Measurements from ENCODE around the gene PNP. TPM values are rescaled to one million over a fixed set of nuclear protein-coding genes. Genes with fewer than 3 reads are reported as not detected.

Gene PNP
- total and polyA plus RNA-seq, 8 donors = 11.3 to 125 (median 46.4) TPM

DNA sequence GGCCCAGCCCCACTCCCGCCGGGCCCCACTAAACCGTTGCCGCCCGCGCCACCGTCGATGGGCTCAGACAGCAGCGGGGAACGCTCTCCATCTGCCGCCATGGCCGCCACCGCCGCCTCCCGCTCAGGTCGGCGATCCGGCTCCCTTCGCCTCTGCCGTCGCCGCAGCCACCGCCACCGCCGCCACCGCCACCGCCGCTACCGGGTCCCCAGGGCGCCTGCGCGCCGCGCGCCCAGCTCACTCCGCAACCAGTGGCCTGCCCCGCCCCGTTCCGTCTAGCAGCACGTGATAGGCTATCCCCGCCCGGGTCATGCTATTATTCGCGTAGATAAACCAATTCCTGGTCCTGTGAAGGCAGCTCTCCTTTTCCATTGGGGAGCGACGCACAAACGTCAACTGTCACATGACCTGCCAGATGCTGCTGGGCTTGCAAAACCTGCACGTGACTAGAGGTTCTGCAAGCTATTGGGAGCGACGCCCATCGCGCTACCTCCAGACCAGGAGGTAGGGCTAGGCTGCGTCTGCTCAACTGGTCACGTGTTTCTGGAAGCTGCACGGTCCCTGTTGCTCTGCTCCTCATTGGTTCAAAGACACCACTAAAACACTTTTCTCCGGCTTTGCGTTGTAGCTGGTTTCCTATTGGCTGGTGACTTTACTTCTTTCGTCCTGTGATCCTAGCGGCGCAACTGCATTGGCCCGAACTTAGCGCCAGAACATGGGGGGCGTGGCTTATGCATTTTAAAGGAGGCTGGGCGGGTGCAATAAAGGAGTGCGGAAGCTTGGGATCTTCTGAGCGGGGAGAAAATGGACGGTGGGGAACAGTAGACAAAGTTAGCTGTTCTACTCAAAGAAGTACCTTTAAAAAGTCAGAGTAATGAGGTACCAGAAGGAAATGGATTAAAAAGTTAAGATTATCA is 7.7 kb upstream of the PNP start, which contains the start of gene PIP4P1:
Gene PIP4P1, minus strand, starts transcription at position 210 of the 917 bp plus-strand sequence. Its CDS starts 109 bp downstream, at position 101.
- Histone ChIP-seq H3K27ac (peak within 1 kb of the TSS; percentile 96 to 99 (median 98)), H3K36me3 (peaks cover 29 to 39% (median 35%) of the 10 kb centered on the region in 4 donors), H3K4me1 (peaks cover 13 to 51% (median 42%) of the 10 kb centered on the region in 4 donors), H3K27me3 (no peaks in the 10 kb centered on the region), H3K4me3 (peak within 1 kb of the TSS; percentile 88 to 99 (median 91)), H3K9me3 (no peaks in the 10 kb centered on the region)
- TF ChIP-seq POLR2AphosphoS5 (IDR thresholded peaks at IDR 0.05) (peak; percentile 84 to 96 (median 86)), EP300 (IDR thresholded peaks at IDR 0.05) (no peak), POLR2A (IDR thresholded peaks at IDR 0.05) (peak in 2 of 4 donors; percentile 50 to 70)
- TF ChIP-seq, protein P1, sequence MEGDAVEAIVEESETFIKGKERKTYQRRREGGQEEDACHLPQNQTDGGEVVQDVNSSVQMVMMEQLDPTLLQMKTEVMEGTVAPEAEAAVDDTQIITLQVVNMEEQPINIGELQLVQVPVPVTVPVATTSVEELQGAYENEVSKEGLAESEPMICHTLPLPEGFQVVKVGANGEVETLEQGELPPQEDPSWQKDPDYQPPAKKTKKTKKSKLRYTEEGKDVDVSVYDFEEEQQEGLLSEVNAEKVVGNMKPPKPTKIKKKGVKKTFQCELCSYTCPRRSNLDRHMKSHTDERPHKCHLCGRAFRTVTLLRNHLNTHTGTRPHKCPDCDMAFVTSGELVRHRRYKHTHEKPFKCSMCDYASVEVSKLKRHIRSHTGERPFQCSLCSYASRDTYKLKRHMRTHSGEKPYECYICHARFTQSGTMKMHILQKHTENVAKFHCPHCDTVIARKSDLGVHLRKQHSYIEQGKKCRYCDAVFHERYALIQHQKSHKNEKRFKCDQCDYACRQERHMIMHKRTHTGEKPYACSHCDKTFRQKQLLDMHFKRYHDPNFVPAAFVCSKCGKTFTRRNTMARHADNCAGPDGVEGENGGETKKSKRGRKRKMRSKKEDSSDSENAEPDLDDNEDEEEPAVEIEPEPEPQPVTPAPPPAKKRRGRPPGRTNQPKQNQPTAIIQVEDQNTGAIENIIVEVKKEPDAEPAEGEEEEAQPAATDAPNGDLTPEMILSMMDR (IDR thresholded peaks at IDR 0.05) = peak in 1 of 7 experiments; percentile 9
- intact Hi-C loops (cut with DNase I; ENCODE audit: low total_unique reads) = no loop called here
- peak; percentile 99 to 100 for DNase-seq
- 0 to 1% (median 0%) methylated on average over 23 to 67 of the region's 67 CpGs for WGBS, 5 donors

DNA sequence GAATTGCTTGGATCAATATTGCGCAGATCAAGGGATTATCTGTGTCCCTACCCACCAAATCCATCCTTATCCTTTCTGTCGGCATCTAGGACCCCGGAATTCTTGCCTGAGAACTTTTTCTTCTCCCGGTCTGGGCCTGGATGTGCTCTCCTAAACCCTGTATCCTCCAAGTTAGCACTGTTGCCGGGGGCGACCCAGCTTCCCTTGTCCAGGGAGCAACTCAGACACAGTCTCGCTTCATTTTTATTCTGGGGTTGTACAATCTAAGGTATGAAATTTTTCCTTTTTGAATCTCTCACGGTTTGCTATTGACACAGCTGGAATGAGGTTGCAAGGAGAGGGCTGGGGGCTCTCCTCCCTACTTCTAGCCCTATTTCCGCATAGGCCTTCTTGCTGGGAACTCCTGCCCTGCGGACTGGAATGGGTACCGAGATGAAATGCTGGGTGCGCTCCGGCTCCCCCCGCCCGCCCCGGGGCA is 403 bp upstream of the PNP start:
- intact Hi-C loops (cut with DNase I; ENCODE audit: low total_unique reads) = no loop called here
- no peaks in the 10 kb centered on the region for H3K9me3 ChIP-seq
- WGBS, 5 donors = 22 to 38% (median 25%) methylated on average over 10 to 16 of the region's 16 CpGs
- H3K4me1 ChIP-seq = peaks cover 14 to 45% (median 28%) of the 10 kb centered on the region in 4 donors
- H3K4me3 ChIP-seq = peak overlapping the region; percentile 70 to 76 (median 74)
- no peak for DNase-seq
- TF ChIP-seq EP300 (IDR thresholded peaks at IDR 0.05) (no peak), POLR2AphosphoS5 (IDR thresholded peaks at IDR 0.05) (no peak), POLR2A (IDR thresholded peaks at IDR 0.05) (no peak)
- TF ChIP-seq, protein P1 (IDR thresholded peaks at IDR 0.05) = no peak
- peak overlapping the region; percentile 91 to 96 (median 92) for H3K27ac ChIP-seq
- no peaks in the 10 kb centered on the region for H3K27me3 ChIP-seq
- H3K36me3 ChIP-seq = peaks cover 0 to 19% (median 16%) of the 10 kb centered on the region in 4 donors

DNA sequence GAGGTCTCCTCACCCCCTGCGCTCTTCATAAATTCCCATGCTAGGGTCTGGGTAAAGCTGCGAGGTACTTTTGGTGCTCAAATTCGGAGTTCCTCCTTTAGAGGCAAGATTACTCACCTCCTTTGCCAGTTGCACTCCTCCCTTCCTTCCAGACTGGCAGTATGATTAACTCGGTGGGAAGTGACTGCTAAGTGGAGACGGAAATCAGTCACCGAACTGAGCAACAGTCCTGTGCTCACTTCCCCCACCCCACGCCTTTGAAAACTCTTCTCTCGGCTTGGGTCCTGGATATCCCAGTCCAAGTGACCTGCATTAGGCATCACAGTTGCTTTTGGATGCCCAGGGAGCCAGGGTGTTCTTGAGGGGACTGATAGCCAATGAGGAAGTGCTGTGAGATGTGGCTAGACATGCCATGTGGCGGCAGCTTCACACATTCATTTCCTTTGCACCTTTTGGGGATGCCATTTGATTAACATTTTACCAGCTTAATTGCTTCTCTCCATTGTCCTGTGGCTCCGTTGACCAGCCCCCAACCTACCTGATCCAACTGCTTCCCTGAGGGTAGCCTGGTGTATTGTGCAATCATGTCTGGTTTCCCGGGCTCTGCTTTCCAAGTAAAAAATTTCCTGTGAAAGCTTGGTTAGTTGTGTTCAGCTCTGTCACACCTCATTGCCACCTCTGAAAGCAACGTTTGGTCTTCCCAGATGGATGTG is 840 bp downstream of the PNP start:
- DNase-seq = peak; percentile 40 to 69
- H3K27me3 ChIP-seq = no peaks in the 10 kb centered on the region
- H3K4me3 ChIP-seq = peak overlapping the region; percentile 70 to 76 (median 74)
- TF ChIP-seq POLR2AphosphoS5 (IDR thresholded peaks at IDR 0.05) = peak in 2 of 3 donors; percentile 64 to 77
- TF ChIP-seq, protein P1 (IDR thresholded peaks at IDR 0.05) = no peak
- no peak for TF ChIP-seq EP300 (IDR thresholded peaks at IDR 0.05)
- TF ChIP-seq POLR2A (IDR thresholded peaks at IDR 0.05) = no peak
- peaks cover 5 to 31% (median 29%) of the 10 kb centered on the region in 4 donors for H3K36me3 ChIP-seq
- peak overlapping the region; percentile 91 to 96 (median 92) for H3K27ac ChIP-seq
- H3K9me3 ChIP-seq = no peaks in the 10 kb centered on the region
- peaks cover 14 to 54% (median 28%) of the 10 kb centered on the region in 4 donors for H3K4me1 ChIP-seq
- intact Hi-C loops (cut with DNase I; ENCODE audit: low total_unique reads) = loop anchor here (10.0 kb wide), 1 partner anchor 55 kb away; the partner anchor contains the start of gene TEP1
- 0 to 2% (median 1%) methylated on average over 12 of the region's 12 CpGs for WGBS, 5 donors

DNA sequence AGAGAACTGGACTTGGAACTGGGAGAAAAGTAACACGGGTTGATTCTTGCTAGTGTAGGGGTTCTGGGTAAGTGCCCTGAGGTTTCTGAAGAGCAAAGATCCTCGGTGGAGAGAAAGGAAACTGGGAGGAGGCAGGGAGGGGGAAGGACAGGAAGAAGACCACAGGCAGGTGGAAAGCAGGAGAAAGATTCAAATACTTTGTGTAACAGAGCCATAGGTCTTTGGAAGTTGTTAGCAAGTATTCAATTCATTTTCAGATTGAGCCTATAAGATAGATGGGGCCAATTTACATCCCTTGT is 1.3 kb downstream of the PNP start:
- no peak for DNase-seq
- Histone ChIP-seq H3K4me1 (peaks cover 14 to 54% (median 28%) of the 10 kb centered on the region in 4 donors), H3K9me3 (no peaks in the 10 kb centered on the region), H3K4me3 (peak overlapping the region; percentile 70 to 76 (median 74)), H3K27ac (peak overlapping the region; percentile 91 to 96 (median 92)), H3K27me3 (no peaks in the 10 kb centered on the region), H3K36me3 (peaks cover 10 to 36% (median 34%) of the 10 kb centered on the region in 4 donors)
- TF ChIP-seq, protein P1 (IDR thresholded peaks at IDR 0.05) = no peak
- TF ChIP-seq EP300 (IDR thresholded peaks at IDR 0.05) (no peak), POLR2A (IDR thresholded peaks at IDR 0.05) (no peak), POLR2AphosphoS5 (IDR thresholded peaks at IDR 0.05) (no peak)
- intact Hi-C loops (cut with DNase I; ENCODE audit: low total_unique reads) = loop anchor here (10.0 kb wide), 1 partner anchor 56 kb away; the partner anchor contains the start of gene TEP1
- WGBS, 5 donors = 0 to 3% (median 2%) methylated on average over 2 of the region's 2 CpGs

All from stomach (tissue), 9 donors.